A549 (cell line): ENCODE measurements around the gene PTPRF. TPM values are rescaled to one million over a fixed set of nuclear protein-coding genes. Genes with fewer than 3 reads are reported as not detected.
"Not testable (repeated sequence)": the region's sequence is repeated elsewhere in the genome, so short reads cannot be mapped to it uniquely, and the experiment has no call there.

Experiments used
- ATAC-seq, 2 experiments: fragments of 200-7000 bp in 1 of 2; fragments of >200 bp in 1 of 2; cut with Nextera tagmentation in 1 of 2; cut with Tn5 transposase in 1 of 2; 3 replicates each; pipeline versions ENCODE4 v1.8.0 to v1.9.1; 2018 to 2020; ENCODE audit warnings: mild to moderate bottlenecking in 1 of 2, moderate library complexity in 1 of 2
- CTCF ChIA-PET: fragments of 300-600 bp; sonication (Branson Sonifier 250); formaldehyde crosslinking; extraction: SDS; loops from one replicate; lab custom pipeline; 2021; ENCODE audit warnings: antibody characterized with exemption, inconsistent platforms; lab: Yijun Ruan, JAX
- POLR2A ChIA-PET: fragments of 350-600 bp; formaldehyde crosslinking; extraction: SDS; loops from one replicate; lab custom pipeline; 2021; ENCODE audit warnings: antibody characterized with exemption, inconsistent platforms; lab: Yijun Ruan, JAX
- DNase-seq, 2 experiments: peaks; one replicate each; pipeline versions ENCODE4 v3.0.0 to v3.0.0-alpha.2; 2011 to 2016; ENCODE audit warnings: low read depth in 1 of 2, low spot score in 1 of 2
- FAIRE-seq: peaks from 2 replicates; lab custom pipeline; 2011; peaks lifted over from hg19 to GRCh38; lab: Jason Lieb, UNC
- H3K27ac ChIP-seq, 2 experiments: fragments of >200 bp; sonication (Bioruptor Twin); formaldehyde crosslinking; 3 replicates each; pipeline ENCODE4 v1.5.1; 2016 to 2017
- H3K4me1 ChIP-seq: fragments of >200 bp; sonication (Bioruptor Twin); formaldehyde crosslinking; 3 replicates; pipeline ENCODE4 v1.6.1; 2016
- H3K4me2 ChIP-seq: fragments of >200 bp; sonication (Bioruptor Twin); formaldehyde crosslinking; 3 replicates; pipeline ENCODE4 v1.6.1; 2016
- H3K4me3 ChIP-seq: fragments of >200 bp; sonication (Bioruptor Twin); formaldehyde crosslinking; 3 replicates; pipeline ENCODE4 v1.5.1; 2016
- H3K9me3 ChIP-seq: fragments of >200 bp; sonication (Bioruptor Twin); formaldehyde crosslinking; 3 replicates; pipeline ENCODE4 v1.6.1; 2016
- BHLHE40 ChIP-seq: IDR thresholded peaks from 2 replicates; pipeline ENCODE4 v1.6.1; 2012; ENCODE audit warnings: low read depth, low read length, inconsistent platforms
- CBX2 ChIP-seq: fragments of 200-600 bp; sonication (generic); IDR thresholded peaks from 2 replicates; pipeline ENCODE4 v1.6.1; 2016; ENCODE audit warnings: low read depth, mild to moderate bottlenecking, borderline replicate concordance
- EHF ChIP-seq: fragments of 250-450 bp; sonication (Bioruptor Pico); IDR thresholded peaks from 2 replicates; pipeline ENCODE4 v1.5.0; 2020; ENCODE audit warnings: mild to moderate bottlenecking
- ELK1 ChIP-seq: fragments of 150-350 bp; IDR thresholded peaks from 2 replicates; pipeline ENCODE4 v1.6.1; 2014; ENCODE audit warnings: low read depth, mild to moderate bottlenecking, low read length
- FOSB ChIP-seq: fragments of 250-450 bp; sonication (Bioruptor Pico); IDR thresholded peaks from 2 replicates; pipeline ENCODE4 v1.5.0; 2020; ENCODE audit warnings: mild to moderate bottlenecking, moderate library complexity
- HDAC2 ChIP-seq: fragments of 200-600 bp; sonication (generic); IDR thresholded peaks from 2 replicates; pipeline ENCODE4 v1.6.1; 2016
- HMGXB4 ChIP-seq: fragments of 250-450 bp; sonication (Bioruptor Pico); IDR thresholded peaks from 2 replicates; pipeline ENCODE4 v1.5.0; 2021; ENCODE audit warnings: mild to moderate bottlenecking, moderate library complexity, borderline replicate concordance
- HOXA7 ChIP-seq: fragments of 250-450 bp; sonication (Bioruptor Pico); IDR thresholded peaks from 2 replicates; pipeline ENCODE4 v1.5.0; 2020; ENCODE audit warnings: mild to moderate bottlenecking, moderate library complexity
- HOXB13 ChIP-seq: fragments of 250-450 bp; sonication (Bioruptor Pico); IDR thresholded peaks from 2 replicates; pipeline ENCODE4 v1.5.0; 2020; ENCODE audit warnings: low read depth, mild to moderate bottlenecking, moderate library complexity
- JUNB ChIP-seq: fragments of >200 bp; sonication (Bioruptor Twin); formaldehyde crosslinking; IDR thresholded peaks from 2 replicates; pipeline ENCODE4 v1.6.1; 2016
- MAFK ChIP-seq: fragments of 450-650 bp; IDR thresholded peaks from 2 replicates; pipeline ENCODE4 v1.6.1; 2014; ENCODE audit not compliant: partially characterized antibody
- MAX ChIP-seq: IDR thresholded peaks from 2 replicates; pipeline ENCODE4 v1.6.1; 2012
- POLR2AphosphoS2 ChIP-seq: conservative IDR thresholded peaks from 2 replicates; pipeline ENCODE4 v1.6.1; 2012; ENCODE audit warnings: low read length, improper control_type of control experiment, inconsistent platforms
- RARB ChIP-seq: fragments of 250-450 bp; sonication (Bioruptor Pico); IDR thresholded peaks from 2 replicates; pipeline ENCODE4 v1.8.0; 2021; ENCODE audit warnings: mild to moderate bottlenecking, moderate library complexity
- TFCP2L1 ChIP-seq: fragments of 250-450 bp; sonication (Bioruptor Pico); IDR thresholded peaks from 2 replicates; pipeline ENCODE4 v1.5.0; 2021; ENCODE audit warnings: mild to moderate bottlenecking
- TP53 ChIP-seq: fragments of 250-450 bp; sonication (Bioruptor Pico); IDR thresholded peaks from 2 replicates; pipeline ENCODE4 v1.5.0; 2021; ENCODE audit warnings: mild to moderate bottlenecking, moderate library complexity
- USF2 ChIP-seq: fragments of 450-650 bp; IDR thresholded peaks from 2 replicates; pipeline ENCODE4 v1.6.1; 2014; ENCODE audit warnings: antibody characterized with exemption
- ZC3H11A ChIP-seq: fragments of 450-650 bp; IDR thresholded peaks from 2 replicates; pipeline ENCODE4 v1.6.1; 2014; ENCODE audit warnings: antibody characterized with exemption, mild to moderate bottlenecking
- WGBS: methylation state at CpG from one replicate; pipeline ENCODE4 v1.1.6; 2017; ENCODE audit errors: missing lambda C conversion rate; 5-methylcytosine and 5-hydroxymethylcytosine counted together
- polyA plus RNA-seq, 4 experiments: library from polyadenylated mRNA; depleted of rRNA in 3 of 4; stranded (reverse); fragments of >200 nt; fragmentation: RNase III in 1 of 4; extraction: RNeasy Plus Mini Kit Qiagen cat#74134 plus additional on column Dnase treatment in 1 of 4; gene quantifications; 2 replicates in 3 of 4; 3 replicates in 1 of 4; pipeline ENCODE4 v1.2.3, GENCODE V29; 2011 to 2017
- TF ChIP-seq, protein P1 (sequence below): fragments of >200 bp; sonication (Bioruptor Twin); formaldehyde crosslinking; IDR thresholded peaks from 2 replicates; pipeline ENCODE4 v1.6.1; 2016

Gene PTPRF
- polyA plus RNA-seq, 2 of the 4 experiments (the other 2 are of a cell fraction): 68.5 to 96.5 TPM

- Histone ChIP-seq H3K4me2 (no peak overlapping the region), H3K27ac (no peak overlapping the region), H3K4me3 (no peak overlapping the region), H3K9me3 (no peaks in the 10 kb centered on the region), H3K4me1 (peaks cover 9% of the 10 kb centered on the region; the same call in 2 of the 3 replicates)
- FAIRE-seq: no peak
- no peak for DNase-seq
- POLR2A ChIA-PET: interaction anchor here (3.3 kb wide), 1 partner anchor 13 kb away, joined by 24 read pairs; the partner anchor contains the start of gene KDM4A
- ATAC-seq: no peak
- CTCF ChIA-PET: interaction anchor here (0.8 to 1.5 kb wide), 4 partner anchors 15 to 309 kb away, joined by 3 read pairs; no protein-coding TSS in a partner anchor
- 90% methylated on average over 6 of the region's 7 CpGs for WGBS
- no peak for TF ChIP-seq USF2
- TF ChIP-seq MAFK: no peak
- no peak for TF ChIP-seq TP53 (CRISPR knock-in tag)
- TF ChIP-seq FOSB (CRISPR knock-in tag): no peak
- TF ChIP-seq BHLHE40: no peak
- no peak for TF ChIP-seq TFCP2L1 (CRISPR knock-in tag)
- TF ChIP-seq JUNB: no peak
- no peak for TF ChIP-seq HOXB13 (CRISPR knock-in tag)
- no peak for TF ChIP-seq EHF (CRISPR knock-in tag)
- no peak for TF ChIP-seq RARB (CRISPR knock-in tag)
Measured at GRCh38 chr1:43637267-43637666, 106.6 kb downstream of the PTPRF start.

GRCh38 chr1:43638381-43638780 is 107.7 kb downstream of the PTPRF start:
- DNase-seq, H3K4me2 ChIP-seq, H3K9me3 ChIP-seq, CTCF ChIA-PET, H3K4me3 ChIP-seq, H3K27ac ChIP-seq, H3K4me1 ChIP-seq, FAIRE-seq, ATAC-seq, POLR2A ChIA-PET: not testable (repeated sequence)
- WGBS: 62% methylated on average over 3 of the region's 4 CpGs

- no peak for TF ChIP-seq CBX2
- no peak for TF ChIP-seq HMGXB4 (CRISPR knock-in tag)
- no peak for TF ChIP-seq ZC3H11A
- TF ChIP-seq ELK1: no peak
- TF ChIP-seq EHF (CRISPR knock-in tag): no peak
- no peak for TF ChIP-seq MAX
- no peak for TF ChIP-seq HDAC2
- TF ChIP-seq HOXA7 (CRISPR knock-in tag): no peak
- no peak for TF ChIP-seq POLR2AphosphoS2
- TF ChIP-seq, protein P1, sequence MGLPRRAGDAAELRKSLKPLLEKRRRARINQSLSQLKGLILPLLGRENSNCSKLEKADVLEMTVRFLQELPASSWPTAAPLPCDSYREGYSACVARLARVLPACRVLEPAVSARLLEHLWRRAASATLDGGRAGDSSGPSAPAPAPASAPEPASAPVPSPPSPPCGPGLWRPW: no peak
- TF ChIP-seq TP53 (CRISPR knock-in tag): no peak
- Histone ChIP-seq H3K27ac (no peak overlapping the region), H3K9me3 (no peaks in the 10 kb centered on the region), H3K4me3 (no peak overlapping the region), H3K4me1 (peaks cover 6% of the 10 kb centered on the region; the same call in 1 of the 3 replicates), H3K4me2 (no peak overlapping the region)
- ChIA-PET POLR2A (no interaction called here), CTCF (interaction anchor here (1.5 kb wide), 1 partner anchor 11 kb away, joined by 3 read pairs; no protein-coding TSS in a partner anchor)
- WGBS: 75% methylated on average over 5 of the region's 5 CpGs
- FAIRE-seq: no peak
- DNase-seq: no peak
- ATAC-seq: no peak; a peak in 1 of 6 replicates
Measured at GRCh38 chr1:43639976-43640794, 109.5 kb downstream of the PTPRF start.
